MCF 10A (cell line): Measurements from ENCODE around the gene STK10. TPM values are rescaled to one million over a fixed set of nuclear protein-coding genes. Genes with fewer than 3 reads are reported as not detected.

Experiments
- BruUV-seq: library from RNA; stranded (reverse); fragments of 400-500 nt; replicated peaks from 2 replicates; lab custom pipeline; 2021; lab: Mats Ljungman, UMichigan
- CTCF ChIA-PET: fragments of 300-600 bp; sonication (Branson Sonifier 250); formaldehyde crosslinking; extraction: SDS; loops from one replicate; lab custom pipeline; 2021; ENCODE audit warnings: antibody characterized with exemption, inconsistent platforms; lab: Yijun Ruan, JAX
- POLR2A ChIA-PET: fragments of 300-600, 350-650 bp; sonication (Branson Sonifier 250); formaldehyde crosslinking; extraction: SDS; loops from one replicate; lab custom pipeline; 2020; ENCODE audit warnings: antibody characterized with exemption, inconsistent platforms; lab: Yijun Ruan, JAX
- DNase-seq: peaks from one replicate; pipeline ENCODE4 v3.0.0-alpha.2; 2018; ENCODE audit not compliant: unreplicated experiment
- H3K27ac Mint-ChIP-seq: one replicate; pipeline ENCODE4 v1.8.0; 2022; ENCODE audit warnings: mild to moderate bottlenecking, low read depth, mixed read lengths; ENCODE audit not compliant: unreplicated experiment
- H3K27me3 Mint-ChIP-seq: one replicate; pipeline ENCODE4 v1.8.0; 2022; ENCODE audit warnings: mixed read lengths; ENCODE audit not compliant: insufficient read depth, unreplicated experiment
- H3K36me3 Mint-ChIP-seq: one replicate; pipeline ENCODE4 v1.8.0; 2022; ENCODE audit warnings: mild to moderate bottlenecking, moderate library complexity, mixed read lengths; ENCODE audit not compliant: insufficient read depth, unreplicated experiment
- H3K4me1 Mint-ChIP-seq: one replicate; pipeline ENCODE4 v1.8.0; 2022; ENCODE audit warnings: mixed read lengths; ENCODE audit not compliant: insufficient read depth, unreplicated experiment
- H3K4me3 Mint-ChIP-seq: one replicate; pipeline ENCODE4 v1.8.0; 2022; ENCODE audit warnings: mild to moderate bottlenecking, moderate library complexity, mixed read lengths; ENCODE audit not compliant: unreplicated experiment
- H3K9me3 Mint-ChIP-seq: one replicate; pipeline ENCODE4 v1.8.0; 2022; ENCODE audit warnings: mixed read lengths; ENCODE audit not compliant: unreplicated experiment
- intact Hi-C: fragments of 100-400 bp; cut with micrococcal nuclease; formaldehyde crosslinking; loops from 2 replicates; pipeline ENCODE4 v1.14.1; 2022
- total RNA-seq: library from RNA; stranded (reverse); gene quantifications from 2 replicates; pipeline ENCODE4 v1.2.3, GENCODE V29; 2022
- TF ChIP-seq, protein P1 (sequence below): fragments of 200-600 bp; IDR thresholded peaks from one replicate; pipeline ENCODE4 v1.8.0; 2022; ENCODE audit warnings: antibody characterized with exemption, mild to moderate bottlenecking; ENCODE audit not compliant: unreplicated experiment

Gene STK10
- total RNA-seq, 1 experiment from 2014 or later, result 46.5 TPM

DNA sequence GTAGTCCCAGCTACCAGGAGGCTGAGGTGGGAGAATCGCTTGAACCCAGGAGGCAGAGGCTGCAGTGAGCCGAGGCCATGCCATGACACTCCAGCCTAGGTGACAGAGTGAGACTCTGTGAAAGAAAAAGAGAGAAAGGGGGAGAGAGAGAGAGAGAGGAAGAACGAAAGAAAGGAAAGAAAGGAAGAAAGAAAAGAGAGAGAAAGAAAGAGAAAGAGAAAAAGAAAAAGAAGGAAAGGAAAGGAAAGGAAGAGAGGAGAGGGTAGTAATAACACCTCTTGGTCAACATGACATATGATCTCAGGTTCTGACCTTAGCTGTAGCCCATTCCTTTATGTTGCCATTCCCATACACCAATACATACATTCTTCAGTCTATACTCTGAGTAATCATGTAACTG lies 195.7 kb downstream of the STK10 start:
- CTCF ChIA-PET, result interaction anchor here (0.6 to 1.2 kb wide), 4 partner anchors 14 to 1571 kb away, joined by 3 to 4 read pairs (median 3); partner anchors contain the start of gene FBXW11

More for the DNA sequence above, 195.7 kb downstream of the STK10 start:
- H3K9me3 Mint-ChIP-seq, result no peaks in the 10 kb centered on the region
- POLR2A ChIA-PET, result interaction anchor here (1.7 to 2.3 kb wide), 2 partner anchors 13 to 15 kb away, joined by 4 to 16 read pairs; partner anchors contain the start of gene FBXW11
- H3K36me3 Mint-ChIP-seq, result peaks cover 31% of the 10 kb centered on the region
- no peak for DNase-seq
- TF ChIP-seq, protein P1, sequence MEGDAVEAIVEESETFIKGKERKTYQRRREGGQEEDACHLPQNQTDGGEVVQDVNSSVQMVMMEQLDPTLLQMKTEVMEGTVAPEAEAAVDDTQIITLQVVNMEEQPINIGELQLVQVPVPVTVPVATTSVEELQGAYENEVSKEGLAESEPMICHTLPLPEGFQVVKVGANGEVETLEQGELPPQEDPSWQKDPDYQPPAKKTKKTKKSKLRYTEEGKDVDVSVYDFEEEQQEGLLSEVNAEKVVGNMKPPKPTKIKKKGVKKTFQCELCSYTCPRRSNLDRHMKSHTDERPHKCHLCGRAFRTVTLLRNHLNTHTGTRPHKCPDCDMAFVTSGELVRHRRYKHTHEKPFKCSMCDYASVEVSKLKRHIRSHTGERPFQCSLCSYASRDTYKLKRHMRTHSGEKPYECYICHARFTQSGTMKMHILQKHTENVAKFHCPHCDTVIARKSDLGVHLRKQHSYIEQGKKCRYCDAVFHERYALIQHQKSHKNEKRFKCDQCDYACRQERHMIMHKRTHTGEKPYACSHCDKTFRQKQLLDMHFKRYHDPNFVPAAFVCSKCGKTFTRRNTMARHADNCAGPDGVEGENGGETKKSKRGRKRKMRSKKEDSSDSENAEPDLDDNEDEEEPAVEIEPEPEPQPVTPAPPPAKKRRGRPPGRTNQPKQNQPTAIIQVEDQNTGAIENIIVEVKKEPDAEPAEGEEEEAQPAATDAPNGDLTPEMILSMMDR, result no peak
- H3K4me3 Mint-ChIP-seq, result no peak overlapping the region
- H3K4me1 Mint-ChIP-seq, result peaks cover 24% of the 10 kb centered on the region
- H3K27ac Mint-ChIP-seq, result no peak overlapping the region
- intact Hi-C loops, result no loop called here
- BruUV-seq, result no TSS peak
- no peaks in the 10 kb centered on the region for H3K27me3 Mint-ChIP-seq

Other genes with a start within 250 kb of the STK10 start
- 64.7 and 82.7 TPM in 2 replicates for gene FBXW11, start 181.6 kb downstream of the STK10 start, total RNA-seq
- not detected in 2 replicates for gene EFCAB9, start 5.9 kb upstream of the STK10 start, total RNA-seq
- 23.3 and 24.1 TPM in 2 replicates for gene UBTD2, start 95.5 kb upstream of the STK10 start, total RNA-seq